PC-9 (cell line): ENCODE data around the gene AP4B1.
A peak's percentile ranks its signal among the peaks of the same experiment; 100 is the strongest.

Experiments used
- CTCF ChIP-seq: fragments of 200-600 bp; sonication (generic); conservative IDR thresholded peaks from 2 replicates; pipeline ENCODE4 v1.6.1; 2017; ENCODE audit warnings: mixed run types, antibody characterized with exemption, mild to moderate bottlenecking, moderate library complexity
- EZH2 ChIP-seq: fragments of 200-600 bp; sonication (generic); IDR thresholded peaks from 2 replicates; pipeline ENCODE4 v1.8.0; 2017; ENCODE audit warnings: antibody characterized with exemption, low read depth

DNA sequence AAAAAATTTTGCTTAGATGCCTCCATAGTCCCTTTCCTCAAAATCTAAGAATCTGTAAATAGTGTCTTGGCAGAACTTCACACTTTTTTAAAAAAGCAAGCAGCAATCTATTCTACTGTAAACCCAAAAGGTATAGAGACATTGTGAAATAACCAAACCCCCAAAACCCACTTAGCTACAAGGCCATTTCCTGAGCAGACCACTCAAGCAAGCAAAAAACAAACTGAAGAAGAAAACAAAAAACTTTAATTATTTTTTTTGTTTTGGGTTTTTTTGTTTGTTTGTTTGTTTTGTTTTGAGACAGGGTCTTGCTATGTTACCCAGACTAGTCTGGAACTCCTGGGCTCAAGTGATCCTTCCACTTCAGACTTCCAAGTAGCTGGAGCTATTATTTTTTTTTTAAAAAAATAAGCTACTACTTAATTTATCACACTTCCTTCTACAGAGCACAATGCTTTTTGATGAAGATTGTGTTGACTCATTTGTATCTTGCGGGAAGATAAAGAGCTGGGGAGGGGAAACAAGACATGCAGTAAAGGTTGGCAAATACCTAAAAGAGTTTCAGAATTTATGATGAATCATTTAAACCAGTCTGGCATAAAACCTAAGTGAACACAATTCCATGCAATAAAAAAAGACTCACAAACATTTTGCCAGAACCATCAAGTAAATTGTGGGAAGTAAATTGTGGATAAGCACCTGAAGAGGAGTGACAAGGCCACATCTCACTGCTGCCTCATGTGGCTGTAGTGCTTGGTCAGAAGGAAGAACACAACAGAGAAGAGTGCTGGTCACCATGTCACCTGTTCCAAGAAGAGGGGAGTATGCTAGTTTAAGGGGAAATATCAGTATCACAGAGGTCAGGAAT is 30.4 kb downstream of the AP4B1 start:
- 0 out of 2 replicates have a peak, but pooled peaks have one; percentile 29 for TF ChIP-seq CTCF
- TF ChIP-seq EZH2 = no peak
